Osteoblast (primary cell): ENCODE results near the gene TMEM176A. TPM values are rescaled to one million over a fixed set of nuclear protein-coding genes. Genes with fewer than 3 reads are reported as not detected.

Source experiments
- DNase-seq: peaks from one replicate; pipeline ENCODE4 v3.0.0; 2011; ENCODE audit warnings: low spot score, mixed read lengths; ENCODE audit not compliant: insufficient read length; ENCODE audit errors: missing footprints
- H2AFZ ChIP-seq: 2 replicates; pipeline ENCODE4 v1.6.0; 2011; ENCODE audit warnings: mild to moderate bottlenecking, low read length
- H3K27ac ChIP-seq: 2 replicates; pipeline ENCODE4 v1.5.1; 2011; ENCODE audit warnings: mild to moderate bottlenecking, low read depth, low read length, moderate library complexity
- H3K27me3 ChIP-seq: 2 replicates; pipeline ENCODE4 v1.6.0; 2012; ENCODE audit warnings: mild to moderate bottlenecking, control low read depth, inconsistent platforms, low read length, moderate library complexity; ENCODE audit not compliant: insufficient read depth
- H3K36me3 ChIP-seq: 2 replicates; pipeline ENCODE4 v1.5.1; 2011; ENCODE audit warnings: mild to moderate bottlenecking, low read length, control low read depth, moderate library complexity; ENCODE audit not compliant: insufficient read depth
- H3K4me1 ChIP-seq: 2 replicates; pipeline ENCODE4 v1.5.1; 2011; ENCODE audit warnings: mild to moderate bottlenecking, low read length, control low read depth, moderate library complexity; ENCODE audit not compliant: insufficient read depth
- H3K4me2 ChIP-seq: 2 replicates; pipeline ENCODE4 v1.6.0; 2011; ENCODE audit warnings: mild to moderate bottlenecking, low read length; ENCODE audit not compliant: insufficient read depth
- H3K4me3 ChIP-seq: fragments of 200-600 bp; sonication (generic); 3 replicates; pipeline ENCODE4 v1.5.1; 2012; ENCODE audit warnings: mild to moderate bottlenecking, low read length, inconsistent platforms; ENCODE audit not compliant: insufficient read depth
- H3K79me2 ChIP-seq: 2 replicates; pipeline ENCODE4 v1.6.0; 2012; ENCODE audit warnings: mild to moderate bottlenecking, low read length, control low read depth, inconsistent platforms; ENCODE audit not compliant: insufficient read depth
- H3K9me3 ChIP-seq: 2 replicates; pipeline ENCODE4 v1.5.1; 2011; ENCODE audit warnings: low read depth, low read length, control low read depth
- H4K20me1 ChIP-seq: 2 replicates; pipeline ENCODE4 v1.6.0; 2012; ENCODE audit warnings: mild to moderate bottlenecking, low read length, control low read depth; ENCODE audit not compliant: insufficient read depth
- total RNA-seq: library from RNA; depleted of rRNA; stranded (reverse); fragments of >200 nt; gene quantifications from 2 replicates; pipeline ENCODE4 v1.2.3, GENCODE V29; 2012
- TF ChIP-seq, protein P1 (sequence below): IDR thresholded peaks from 2 replicates; pipeline ENCODE4 v1.5.1; 2011; ENCODE audit warnings: mild to moderate bottlenecking, low read depth, low read length, moderate library complexity; ENCODE audit errors: extremely low read depth

TMEM176A gene
- total RNA-seq, 1 donor = not detected

- Histone ChIP-seq H3K9me3 (no peaks in the 10 kb centered on the region), H2AFZ (no peak overlapping the region), H4K20me1 (no peaks in the 10 kb centered on the region), H3K79me2 (no peaks in the 10 kb centered on the region), H3K4me2 (no peak overlapping the region), H3K27me3 (no peaks in the 10 kb centered on the region), H3K27ac (no peak overlapping the region), H3K4me1 (no peaks in the 10 kb centered on the region), H3K4me3 (no peak overlapping the region), H3K36me3 (no peaks in the 10 kb centered on the region)
- TF ChIP-seq, protein P1, sequence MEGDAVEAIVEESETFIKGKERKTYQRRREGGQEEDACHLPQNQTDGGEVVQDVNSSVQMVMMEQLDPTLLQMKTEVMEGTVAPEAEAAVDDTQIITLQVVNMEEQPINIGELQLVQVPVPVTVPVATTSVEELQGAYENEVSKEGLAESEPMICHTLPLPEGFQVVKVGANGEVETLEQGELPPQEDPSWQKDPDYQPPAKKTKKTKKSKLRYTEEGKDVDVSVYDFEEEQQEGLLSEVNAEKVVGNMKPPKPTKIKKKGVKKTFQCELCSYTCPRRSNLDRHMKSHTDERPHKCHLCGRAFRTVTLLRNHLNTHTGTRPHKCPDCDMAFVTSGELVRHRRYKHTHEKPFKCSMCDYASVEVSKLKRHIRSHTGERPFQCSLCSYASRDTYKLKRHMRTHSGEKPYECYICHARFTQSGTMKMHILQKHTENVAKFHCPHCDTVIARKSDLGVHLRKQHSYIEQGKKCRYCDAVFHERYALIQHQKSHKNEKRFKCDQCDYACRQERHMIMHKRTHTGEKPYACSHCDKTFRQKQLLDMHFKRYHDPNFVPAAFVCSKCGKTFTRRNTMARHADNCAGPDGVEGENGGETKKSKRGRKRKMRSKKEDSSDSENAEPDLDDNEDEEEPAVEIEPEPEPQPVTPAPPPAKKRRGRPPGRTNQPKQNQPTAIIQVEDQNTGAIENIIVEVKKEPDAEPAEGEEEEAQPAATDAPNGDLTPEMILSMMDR = no peak
- DNase-seq = no peak
These were observed 11.9 kb upstream of the TMEM176A start for GRCh38 chr7:150788474-150789269.

- Histone ChIP-seq H3K27me3 (no peaks in the 10 kb centered on the region), H3K36me3 (no peaks in the 10 kb centered on the region), H2AFZ (no peak overlapping the region), H3K27ac (no peak overlapping the region), H3K4me3 (no peak overlapping the region), H3K79me2 (no peaks in the 10 kb centered on the region), H3K9me3 (no peaks in the 10 kb centered on the region), H4K20me1 (no peaks in the 10 kb centered on the region), H3K4me2 (no peak overlapping the region), H3K4me1 (no peaks in the 10 kb centered on the region)
- TF ChIP-seq, protein P1 = no peak
- DNase-seq = no peak
These were observed 10.0 kb upstream of the TMEM176A start for GRCh38 chr7:150790416-150791075.

GRCh38 chr7:150791304-150791703, 9.3 kb upstream of the TMEM176A start:
- H3K27ac ChIP-seq = no peak overlapping the region
- TF ChIP-seq, protein P1 = no peak
- H3K79me2 ChIP-seq = no peaks in the 10 kb centered on the region
- H4K20me1 ChIP-seq = no peaks in the 10 kb centered on the region
- H3K27me3 ChIP-seq = no peaks in the 10 kb centered on the region
- no peaks in the 10 kb centered on the region for H3K36me3 ChIP-seq
- H3K4me2 ChIP-seq = no peak overlapping the region
- H3K9me3 ChIP-seq = no peaks in the 10 kb centered on the region
- H2AFZ ChIP-seq = no peak overlapping the region
- DNase-seq = no peak
- no peaks in the 10 kb centered on the region for H3K4me1 ChIP-seq
- H3K4me3 ChIP-seq = no peak overlapping the region

DNA sequence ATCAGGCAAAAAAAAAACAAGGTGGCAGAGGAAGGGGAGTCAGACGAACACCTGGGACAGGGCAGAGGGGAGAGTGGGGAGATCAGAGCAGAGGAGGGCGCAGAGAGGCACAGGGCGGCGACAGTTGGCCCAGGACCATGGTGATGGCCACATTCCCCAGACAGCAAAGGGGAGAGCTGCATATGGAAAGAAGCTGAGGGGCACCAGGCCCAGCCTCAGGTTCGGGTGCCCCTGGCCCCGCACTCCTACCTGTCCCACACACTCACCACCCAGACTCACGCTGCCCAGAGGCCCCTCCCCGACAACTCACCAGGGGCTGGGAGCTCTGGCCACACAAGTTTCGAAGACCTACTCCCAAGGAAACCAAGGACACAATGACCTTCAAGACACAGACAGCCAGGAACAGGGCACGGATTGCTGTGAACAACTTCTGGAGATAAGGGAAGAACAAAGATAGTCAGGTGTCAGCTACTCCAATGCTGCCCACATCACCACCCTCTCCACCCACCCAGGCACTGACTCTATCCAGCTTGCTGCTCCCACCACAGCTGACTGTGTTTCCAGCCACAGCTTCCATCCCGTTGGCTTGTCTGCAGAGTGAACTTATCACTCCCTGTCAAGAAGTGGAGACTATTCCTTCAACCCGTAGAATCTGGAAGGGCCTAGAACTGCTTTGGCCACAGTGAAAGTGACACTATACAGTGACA, 8.7 kb upstream of the TMEM176A start:
- no peak overlapping the region for H3K4me3 ChIP-seq
- no peaks in the 10 kb centered on the region for H3K36me3 ChIP-seq
- TF ChIP-seq, protein P1 = no peak
- H3K4me2 ChIP-seq = no peak overlapping the region
- no peaks in the 10 kb centered on the region for H4K20me1 ChIP-seq
- no peak for DNase-seq
- no peaks in the 10 kb centered on the region for H3K4me1 ChIP-seq
- no peak overlapping the region for H2AFZ ChIP-seq
- H3K9me3 ChIP-seq = no peaks in the 10 kb centered on the region
- H3K79me2 ChIP-seq = no peaks in the 10 kb centered on the region
- H3K27ac ChIP-seq = no peak overlapping the region
- no peaks in the 10 kb centered on the region for H3K27me3 ChIP-seq
